Loucy (cell line): ENCODE data around the gene FBXO31.

Experiments
- H2AFZ ChIP-seq: fragments of 200-600 bp; sonication (generic); 2 replicates; pipeline ENCODE4 v1.6.0; 2016; ENCODE audit warnings: antibody characterized with exemption, mild to moderate bottlenecking, low read length, moderate library complexity
- H3F3A ChIP-seq: fragments of 200-600 bp; 2 replicates; pipeline ENCODE4 v1.6.0; 2016; ENCODE audit warnings: antibody characterized with exemption, low read depth, mild to moderate bottlenecking
- H3K27me3 ChIP-seq: fragments of 200-600 bp; sonication (generic); 2 replicates; pipeline ENCODE4 v1.6.1; 2014; ENCODE audit warnings: low read length, mild to moderate bottlenecking; ENCODE audit not compliant: insufficient read depth, poor library complexity, severe bottlenecking
- H3K36me3 ChIP-seq: fragments of 200-600 bp; sonication (generic); 2 replicates; pipeline ENCODE4 v1.6.1; 2016; ENCODE audit warnings: low read length; ENCODE audit not compliant: insufficient read depth
- H3K4me1 ChIP-seq: fragments of 200-600 bp; sonication (generic); 2 replicates; pipeline ENCODE4 v1.5.1; 2014; ENCODE audit warnings: low read length, mild to moderate bottlenecking; ENCODE audit not compliant: insufficient read depth, poor library complexity, severe bottlenecking
- H3K4me2 ChIP-seq: fragments of 200-600 bp; sonication (generic); 2 replicates; pipeline ENCODE4 v1.6.0; 2014; ENCODE audit warnings: antibody characterized with exemption, low read length, low read depth, mild to moderate bottlenecking; ENCODE audit not compliant: poor library complexity, severe bottlenecking
- H3K4me3 ChIP-seq: fragments of 200-600 bp; sonication (generic); 2 replicates; pipeline ENCODE4 v1.5.1; 2014; ENCODE audit warnings: low read length, mild to moderate bottlenecking, mixed read lengths; ENCODE audit not compliant: poor library complexity, severe bottlenecking
- H3K79me2 ChIP-seq: fragments of 200-600 bp; sonication (generic); 2 replicates; pipeline ENCODE4 v1.6.1; 2014; ENCODE audit warnings: low read length; ENCODE audit not compliant: insufficient read depth
- H3K9ac ChIP-seq: fragments of 200-600 bp; sonication (generic); 2 replicates; pipeline ENCODE4 v1.6.0; 2014; ENCODE audit warnings: mild to moderate bottlenecking, low read depth, low read length, moderate library complexity; ENCODE audit not compliant: poor library complexity, severe bottlenecking
- H3K9me2 ChIP-seq: fragments of 200-600 bp; sonication (generic); replicated peaks from 2 replicates; pipeline ENCODE4 v1.6.1; 2016; ENCODE audit warnings: low read depth, low read length, mixed read lengths
- H3K9me3 ChIP-seq: fragments of 200-600 bp; sonication (generic); 2 replicates; pipeline ENCODE4 v1.6.1; 2014; ENCODE audit warnings: mild to moderate bottlenecking, antibody characterized with exemption, low read length, low read depth; ENCODE audit not compliant: insufficient read depth
- H4K20me1 ChIP-seq: fragments of 200-600 bp; sonication (generic); 2 replicates; pipeline ENCODE4 v1.6.0; 2014; ENCODE audit warnings: antibody characterized with exemption, low read length, mild to moderate bottlenecking; ENCODE audit not compliant: insufficient read depth, poor library complexity, severe bottlenecking
- EZH2phosphoT487 ChIP-seq: fragments of 200-600 bp; IDR thresholded peaks from 2 replicates; pipeline ENCODE4 v1.6.1; 2018; ENCODE audit warnings: antibody characterized with exemption, mild to moderate bottlenecking, moderate library complexity, borderline replicate concordance
- TF ChIP-seq, protein P1 (sequence below): fragments of 200-600 bp; sonication (generic); conservative IDR thresholded peaks from 2 replicates; pipeline ENCODE4 v1.5.1; 2014; ENCODE audit warnings: mild to moderate bottlenecking, antibody characterized with exemption, low read length

Gene FBXO31

DNA sequence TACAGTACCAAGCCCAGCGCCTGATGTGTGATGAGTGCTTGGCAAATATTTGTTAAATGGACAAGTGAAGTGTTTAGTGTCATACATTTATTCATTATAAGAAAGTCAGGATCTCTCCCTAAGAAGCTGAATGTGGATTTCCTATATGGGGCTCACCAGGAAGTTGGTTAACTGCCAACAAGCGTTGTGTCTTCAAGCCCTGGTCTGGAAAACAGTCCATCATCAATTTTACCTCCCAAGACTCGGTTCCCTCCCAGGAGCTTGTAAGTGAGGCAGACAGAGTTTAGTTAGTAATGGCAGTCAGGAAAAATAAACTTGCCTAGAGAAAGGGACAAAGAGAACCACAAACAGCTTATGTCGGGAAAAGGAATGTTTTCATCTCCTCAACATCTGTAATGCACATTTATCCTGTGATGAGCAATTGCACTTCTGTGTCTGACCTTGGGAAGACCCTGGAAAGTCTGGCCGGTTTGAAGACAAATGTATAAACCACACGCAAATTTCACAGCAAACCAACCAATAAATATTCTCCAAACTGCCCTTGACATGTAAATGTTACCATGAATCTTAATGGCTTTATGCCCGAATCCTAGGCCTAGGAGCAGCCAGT, 94.7 kb downstream of the FBXO31 start:
- H3K4me1 ChIP-seq: peaks cover 4% of the 10 kb centered on the region
- H3K9me3 ChIP-seq: no peaks in the 10 kb centered on the region
- no peak for TF ChIP-seq EZH2phosphoT487
- TF ChIP-seq, protein P1, sequence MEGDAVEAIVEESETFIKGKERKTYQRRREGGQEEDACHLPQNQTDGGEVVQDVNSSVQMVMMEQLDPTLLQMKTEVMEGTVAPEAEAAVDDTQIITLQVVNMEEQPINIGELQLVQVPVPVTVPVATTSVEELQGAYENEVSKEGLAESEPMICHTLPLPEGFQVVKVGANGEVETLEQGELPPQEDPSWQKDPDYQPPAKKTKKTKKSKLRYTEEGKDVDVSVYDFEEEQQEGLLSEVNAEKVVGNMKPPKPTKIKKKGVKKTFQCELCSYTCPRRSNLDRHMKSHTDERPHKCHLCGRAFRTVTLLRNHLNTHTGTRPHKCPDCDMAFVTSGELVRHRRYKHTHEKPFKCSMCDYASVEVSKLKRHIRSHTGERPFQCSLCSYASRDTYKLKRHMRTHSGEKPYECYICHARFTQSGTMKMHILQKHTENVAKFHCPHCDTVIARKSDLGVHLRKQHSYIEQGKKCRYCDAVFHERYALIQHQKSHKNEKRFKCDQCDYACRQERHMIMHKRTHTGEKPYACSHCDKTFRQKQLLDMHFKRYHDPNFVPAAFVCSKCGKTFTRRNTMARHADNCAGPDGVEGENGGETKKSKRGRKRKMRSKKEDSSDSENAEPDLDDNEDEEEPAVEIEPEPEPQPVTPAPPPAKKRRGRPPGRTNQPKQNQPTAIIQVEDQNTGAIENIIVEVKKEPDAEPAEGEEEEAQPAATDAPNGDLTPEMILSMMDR: no peak
- H3K36me3 ChIP-seq: no peaks in the 10 kb centered on the region
- H3K79me2 ChIP-seq: no peaks in the 10 kb centered on the region
- no peaks in the 10 kb centered on the region for H3K9me2 ChIP-seq
- H4K20me1 ChIP-seq: no peaks in the 10 kb centered on the region
- no peaks in the 10 kb centered on the region for H3K27me3 ChIP-seq
- H3K4me2 ChIP-seq: no peak overlapping the region
- H3K9ac ChIP-seq: no peak overlapping the region
- no peak overlapping the region for H3K4me3 ChIP-seq
- no peaks in the 10 kb centered on the region for H3F3A ChIP-seq
- H2AFZ ChIP-seq: no peak overlapping the region

DNA sequence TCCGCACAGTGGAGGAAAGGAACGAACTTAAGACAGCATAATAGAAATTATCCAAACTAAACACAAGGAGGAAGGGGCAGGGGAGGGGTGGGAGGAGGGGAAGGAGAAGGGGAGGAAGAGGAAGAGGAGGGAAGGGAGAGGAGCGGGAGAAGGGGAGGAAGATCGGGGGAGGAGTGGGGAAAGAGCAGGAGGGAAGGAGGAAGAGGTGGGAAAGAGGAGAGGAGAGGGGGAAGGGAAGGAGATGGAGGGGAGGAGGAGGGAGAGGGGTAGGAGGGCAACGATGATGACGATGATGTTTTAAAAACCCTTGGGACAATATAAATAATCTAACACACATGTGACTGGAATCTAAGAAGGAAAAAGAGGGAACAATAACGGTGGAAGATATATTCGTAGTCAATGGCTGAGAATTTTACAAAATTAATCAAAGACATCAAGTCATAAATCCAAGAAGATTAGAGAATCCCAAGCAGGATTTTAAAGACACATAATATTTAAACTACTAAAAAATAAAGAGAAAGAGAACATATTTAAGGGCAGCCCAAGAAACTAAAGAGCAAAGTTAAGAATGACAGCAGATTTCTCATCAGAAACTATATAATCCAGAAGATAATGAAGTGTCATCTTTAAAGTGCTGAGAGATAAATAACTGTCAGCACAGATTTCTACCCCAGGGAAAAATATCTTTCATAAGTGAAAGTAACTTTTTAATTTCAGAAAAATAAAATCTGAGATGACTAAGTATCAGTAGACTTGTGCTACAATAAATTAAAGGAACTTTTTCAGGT, 96.5 kb downstream of the FBXO31 start:
- Histone ChIP-seq H3K9me2 (no peaks in the 10 kb centered on the region), H3K9me3 (no peaks in the 10 kb centered on the region), H3K4me3 (no peak overlapping the region), H4K20me1 (no peaks in the 10 kb centered on the region), H3K36me3 (no peaks in the 10 kb centered on the region), H3K27me3 (no peaks in the 10 kb centered on the region), H3F3A (no peaks in the 10 kb centered on the region), H3K79me2 (no peaks in the 10 kb centered on the region), H3K4me1 (peaks cover 4% of the 10 kb centered on the region), H3K4me2 (no peak overlapping the region), H2AFZ (no peak overlapping the region), H3K9ac (no peak overlapping the region)
- TF ChIP-seq, protein P1: no peak

DNA sequence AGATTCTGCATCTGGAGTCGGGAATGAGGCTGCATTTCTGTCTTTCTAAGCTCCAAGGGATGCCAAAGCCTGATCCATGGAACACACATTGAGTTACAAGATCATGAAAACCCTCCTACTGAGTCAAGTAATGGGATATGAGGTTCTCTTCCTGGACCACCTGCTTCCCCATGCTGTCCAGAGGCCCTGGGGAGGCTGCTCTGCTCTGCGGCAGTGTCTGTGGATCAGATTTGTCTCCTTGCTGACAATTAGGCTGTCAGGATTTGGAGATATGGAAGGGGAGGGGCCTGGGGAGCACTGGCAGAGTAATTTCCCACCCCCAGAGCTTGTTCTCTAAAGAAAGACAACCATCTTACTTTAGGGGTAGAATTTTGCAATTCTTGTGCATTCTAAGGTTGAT, 99.4 kb downstream of the FBXO31 start:
- no peak overlapping the region for H3K9ac ChIP-seq
- H3F3A ChIP-seq: no peaks in the 10 kb centered on the region
- H3K27me3 ChIP-seq: no peaks in the 10 kb centered on the region
- H4K20me1 ChIP-seq: no peaks in the 10 kb centered on the region
- no peak overlapping the region for H3K4me3 ChIP-seq
- H3K36me3 ChIP-seq: no peaks in the 10 kb centered on the region
- H3K4me1 ChIP-seq: peaks cover 3% of the 10 kb centered on the region
- no peaks in the 10 kb centered on the region for H3K79me2 ChIP-seq
- no peak overlapping the region for H3K4me2 ChIP-seq
- H3K9me3 ChIP-seq: no peaks in the 10 kb centered on the region
- no peak overlapping the region for H2AFZ ChIP-seq
- TF ChIP-seq EZH2phosphoT487: no peak
- TF ChIP-seq, protein P1: no peak
- H3K9me2 ChIP-seq: no peaks in the 10 kb centered on the region
